Neuronal stem cell (in vitro differentiated cells): Measurements from ENCODE around the gene COASY.

Source experiments
- DNase-seq: peaks from one replicate; pipeline ENCODE4 v3.0.0-alpha.2; 2013; ENCODE audit warnings: low spot score
- H2AFZ ChIP-seq: one replicate; pipeline ENCODE4 v1.6.1; 2013; ENCODE audit warnings: mild to moderate bottlenecking, low read length, inconsistent platforms
- H2AK5ac ChIP-seq: 2 replicates; pipeline ENCODE4 v1.6.1; 2013; ENCODE audit warnings: low read depth, mild to moderate bottlenecking, inconsistent platforms, low read length, moderate library complexity, mixed read lengths
- H2BK120ac ChIP-seq: 2 replicates; pipeline ENCODE4 v1.6.1; 2013; ENCODE audit warnings: low read depth, mild to moderate bottlenecking, inconsistent platforms, low read length, moderate library complexity, mixed read lengths
- H2BK12ac ChIP-seq: one replicate; pipeline ENCODE4 v1.6.1; 2013; ENCODE audit warnings: low read length, inconsistent platforms
- H2BK15ac ChIP-seq: 2 replicates; pipeline ENCODE4 v1.6.1; 2013; ENCODE audit warnings: mild to moderate bottlenecking, low read length, inconsistent platforms, mixed read lengths
- H2BK5ac ChIP-seq: one replicate; pipeline ENCODE4 v1.6.1; 2013; ENCODE audit warnings: inconsistent platforms, mild to moderate bottlenecking, low read length, moderate library complexity
- H3K14ac ChIP-seq: one replicate; pipeline ENCODE4 v1.6.1; 2013; ENCODE audit warnings: low read length, inconsistent platforms
- H3K18ac ChIP-seq: 2 replicates; pipeline ENCODE4 v1.6.1; 2013; ENCODE audit warnings: low read length, inconsistent platforms
- H3K23ac ChIP-seq: 2 replicates; pipeline ENCODE4 v1.6.1; 2013; ENCODE audit warnings: low read depth, mild to moderate bottlenecking, mixed read lengths, low read length, inconsistent platforms; ENCODE audit not compliant: poor library complexity
- H3K27ac ChIP-seq: replicated peaks from 3 replicates; pipeline ENCODE4 v1.5.1; 2013; ENCODE audit warnings: low read length, inconsistent platforms
- H3K27me3 ChIP-seq, 3 experiments: 2 replicates each; pipeline ENCODE4 v1.6.1; 2013; ENCODE audit warnings: low read length in 3 of 3, mild to moderate bottlenecking in 2 of 3, inconsistent platforms in 1 of 3, low read depth in 1 of 3, mixed read lengths in 1 of 3, moderate library complexity in 1 of 3; ENCODE audit not compliant: control insufficient read depth in 3 of 3, insufficient read depth in 3 of 3
- H3K36me3 ChIP-seq, 2 donors: replicated peaks in 1 of 2; 2 replicates each; pipeline ENCODE4 v1.6.1; 2013; ENCODE audit warnings: low read length in 2 of 2; ENCODE audit not compliant: control insufficient read depth in 2 of 2, insufficient read depth in 2 of 2
- H3K4ac ChIP-seq: 2 replicates; pipeline ENCODE4 v1.6.1; 2013; ENCODE audit warnings: inconsistent platforms, mild to moderate bottlenecking, low read length, moderate library complexity
- H3K4me1 ChIP-seq, 2 donors: 1 replicate in 1 of 2; 2 replicates in 1 of 2; pipeline ENCODE4 v1.6.1; 2013; ENCODE audit warnings: low read length in 2 of 2, low read depth in 1 of 2; ENCODE audit not compliant: control insufficient read depth in 2 of 2, insufficient read depth in 1 of 2
- H3K4me2 ChIP-seq: one replicate; pipeline ENCODE4 v1.6.1; 2013; ENCODE audit warnings: mild to moderate bottlenecking, low read length, inconsistent platforms; ENCODE audit not compliant: insufficient read depth, poor library complexity, severe bottlenecking
- H3K4me3 ChIP-seq, 2 donors: 2 replicates each; pipeline ENCODE4 v1.5.1; 2013; ENCODE audit warnings: low read length in 2 of 2, mild to moderate bottlenecking in 2 of 2, inconsistent platforms in 1 of 2, moderate library complexity in 1 of 2
- H3K79me1 ChIP-seq: one replicate; pipeline ENCODE4 v1.6.1; 2013; ENCODE audit warnings: low read depth, mild to moderate bottlenecking, inconsistent platforms, low read length, moderate library complexity
- H3K9ac ChIP-seq: one replicate; pipeline ENCODE4 v1.6.1; 2013; ENCODE audit warnings: mild to moderate bottlenecking, low read depth, low read length, inconsistent platforms; ENCODE audit not compliant: poor library complexity
- H3K9me3 ChIP-seq, 2 donors: replicated peaks in 1 of 2; 2 replicates each; pipeline versions ENCODE3 to v1.6.1; 2013; ENCODE audit warnings: low read length in 2 of 2, mild to moderate bottlenecking in 2 of 2, inconsistent platforms in 1 of 2, low read depth in 1 of 2, mixed read lengths in 1 of 2, moderate library complexity in 1 of 2; ENCODE audit not compliant: control insufficient read depth in 2 of 2, insufficient read depth in 1 of 2
- H4K8ac ChIP-seq: one replicate; pipeline ENCODE4 v1.6.1; 2013; ENCODE audit warnings: low read depth, mild to moderate bottlenecking, inconsistent platforms, low read length, moderate library complexity
- H4K91ac ChIP-seq: one replicate; pipeline ENCODE4 v1.6.1; 2013; ENCODE audit warnings: low read length, low read depth, mild to moderate bottlenecking, inconsistent platforms; ENCODE audit not compliant: poor library complexity
- WGBS, 2 donors: extraction: QIAGEN DNeasy Blood & Tissue Kit; methylation state at CpG; one replicate each; pipeline ENCODE4 v1.1.7; 2013; ENCODE audit warnings: missing lambda C conversion rate in 2 of 2, mixed read lengths in 1 of 2; ENCODE audit not compliant: insufficient read length in 2 of 2, insufficient replicate concordance in 1 of 2; ENCODE audit errors: extremely low coverage in 2 of 2; 5-methylcytosine and 5-hydroxymethylcytosine counted together

Gene COASY

DNA sequence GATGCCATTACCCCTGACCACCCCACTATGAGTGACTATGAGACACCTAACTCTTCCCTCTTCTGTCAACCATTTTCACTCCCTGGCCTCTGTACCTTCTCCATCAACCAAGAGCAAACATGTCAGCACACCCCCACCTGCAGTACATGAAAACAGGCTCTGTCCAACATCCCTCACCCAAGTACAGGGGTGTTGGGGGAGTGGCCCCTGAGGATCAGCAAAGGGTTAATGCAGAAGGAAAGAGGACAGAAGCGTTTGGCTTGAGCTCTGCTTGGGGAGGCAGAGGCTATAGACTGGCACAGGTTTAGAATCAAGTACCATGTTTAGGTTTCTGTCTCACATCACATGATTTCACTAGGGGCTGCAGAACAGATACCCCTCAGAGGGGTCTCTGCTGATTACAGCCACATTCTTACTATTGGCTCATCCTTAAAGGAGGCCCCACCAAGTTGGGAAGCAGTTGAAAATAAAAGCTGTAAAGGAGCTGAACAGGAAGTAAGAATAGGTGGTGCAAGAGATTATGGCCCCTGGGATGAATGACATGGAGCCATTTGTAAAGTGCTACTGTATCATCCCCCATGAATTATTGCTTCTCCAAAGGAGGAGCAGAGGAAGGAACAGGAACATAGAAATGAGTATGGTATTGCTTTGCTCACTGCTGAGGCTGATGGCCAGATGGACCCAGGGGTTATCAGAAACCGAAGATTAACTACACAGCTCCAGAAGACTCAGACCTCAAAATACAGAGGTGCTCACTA lies 18.0 kb downstream of the COASY start:
- no peak overlapping the region for H2BK120ac ChIP-seq
- H2BK5ac ChIP-seq, result no peak overlapping the region
- DNase-seq, result no peak
- H2BK12ac ChIP-seq, result no peak overlapping the region
- no peak overlapping the region for H3K14ac ChIP-seq
- no peak overlapping the region for H3K9ac ChIP-seq
- no peak overlapping the region for H2AFZ ChIP-seq
- H3K27me3 ChIP-seq, result no peaks in the 10 kb centered on the region
- no peak overlapping the region for H2BK15ac ChIP-seq
- no peak overlapping the region for H3K4me3 ChIP-seq
- peaks cover 3% of the 10 kb centered on the region for H3K79me1 ChIP-seq
- H3K9me3 ChIP-seq, result peaks cover 0 to 1% of the 10 kb centered on the region in 2 donors
- H3K4ac ChIP-seq, result no peak overlapping the region
- no peak overlapping the region for H3K23ac ChIP-seq
- H3K4me2 ChIP-seq, result no peak overlapping the region
- H3K27ac ChIP-seq, result no peak overlapping the region
- no peak overlapping the region for H4K91ac ChIP-seq
- H3K18ac ChIP-seq, result no peak overlapping the region
- WGBS, 2 donors, result no CpG with 5 or more reads among the region's 2 CpGs
- H3K36me3 ChIP-seq, result peaks cover 24 to 77% of the 10 kb centered on the region in 2 donors
- no peak overlapping the region for H4K8ac ChIP-seq
- H2AK5ac ChIP-seq, result no peak overlapping the region
- H3K4me1 ChIP-seq, result peaks cover 0 to 12% of the 10 kb centered on the region in 2 donors

DNA sequence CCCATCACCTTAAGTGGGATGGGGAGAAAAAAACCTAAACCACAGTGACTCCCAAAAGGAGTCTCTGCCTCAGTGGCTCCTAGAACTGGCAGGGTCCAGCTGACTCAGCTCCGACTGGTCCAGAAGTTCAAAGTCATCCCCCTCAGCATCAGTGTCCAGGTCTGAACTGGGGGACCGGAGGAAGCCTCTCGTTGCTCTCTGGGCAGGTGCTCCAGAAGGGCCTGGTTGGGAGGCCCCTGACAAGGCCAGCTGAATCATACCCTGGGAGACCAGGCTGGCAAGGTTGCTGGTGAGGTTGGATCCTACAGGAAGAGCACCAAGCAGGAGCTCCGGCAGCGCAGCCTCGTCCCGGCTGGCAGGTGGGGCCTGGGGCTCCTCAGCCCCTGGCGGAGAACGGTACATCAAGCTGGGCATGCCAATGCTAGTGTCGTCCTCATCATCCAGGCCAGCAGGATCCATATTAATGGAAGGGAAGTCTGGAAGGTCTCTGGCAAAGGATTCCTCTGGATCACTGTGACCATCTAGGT lies 19.9 kb downstream of the COASY start:
- Histone ChIP-seq H3K14ac (no peak overlapping the region), H3K36me3 (peaks cover 34 to 77% of the 10 kb centered on the region in 2 donors), H4K8ac (no peak overlapping the region), H4K91ac (no peak overlapping the region), H3K9me3 (peaks cover 0 to 1% of the 10 kb centered on the region in 2 donors), H2BK120ac (no peak overlapping the region), H2BK12ac (no peak overlapping the region), H3K27me3 (no peaks in the 10 kb centered on the region), H3K79me1 (peaks cover 3% of the 10 kb centered on the region), H3K4ac (no peak overlapping the region), H2AFZ (no peak overlapping the region), H3K23ac (no peak overlapping the region), H2BK15ac (no peak overlapping the region), H3K18ac (no peak overlapping the region), H3K4me3 (no peak overlapping the region), H2AK5ac (no peak overlapping the region), H3K4me2 (no peak overlapping the region), H3K4me1 (peaks cover 0 to 4% of the 10 kb centered on the region in 2 donors), H3K9ac (no peak overlapping the region), H2BK5ac (no peak overlapping the region), H3K27ac (no peak overlapping the region)
- no CpG with 5 or more reads among the region's 10 CpGs for WGBS, 2 donors
- no peak for DNase-seq

DNA sequence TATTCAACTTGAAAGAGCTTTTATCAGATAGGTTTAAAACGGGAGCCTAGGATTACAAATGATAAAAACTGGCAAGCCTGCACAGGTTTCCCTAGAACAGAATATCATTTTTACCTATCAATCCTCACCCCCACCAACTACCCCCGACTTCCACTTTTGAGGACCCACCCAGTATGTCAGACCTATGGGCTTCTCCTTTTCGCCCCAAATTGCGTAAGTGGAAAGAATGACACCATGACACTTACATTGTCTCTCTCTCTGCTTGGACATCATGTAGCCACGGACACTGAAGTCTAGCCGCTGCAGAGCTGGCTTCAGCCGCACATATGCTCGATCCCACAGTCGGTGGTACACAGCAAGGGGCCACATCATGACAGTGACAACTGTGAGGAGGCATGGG lies 22.9 kb downstream of the COASY start:
- Histone ChIP-seq H2AK5ac (no peak overlapping the region), H3K23ac (no peak overlapping the region), H3K4me3 (peak overlapping the region in 1 of 2 donors; percentile 68), H2BK12ac (no peak overlapping the region), H4K91ac (no peak overlapping the region), H3K14ac (no peak overlapping the region), H3K27ac (no peak overlapping the region), H2BK120ac (no peak overlapping the region), H3K9me3 (peaks cover 0 to 1% of the 10 kb centered on the region in 2 donors), H4K8ac (no peak overlapping the region), H3K36me3 (peaks cover 41 to 95% of the 10 kb centered on the region in 2 donors), H3K79me1 (no peaks in the 10 kb centered on the region), H2BK5ac (no peak overlapping the region), H3K27me3 (no peaks in the 10 kb centered on the region), H2AFZ (no peak overlapping the region), H3K18ac (no peak overlapping the region), H3K4me2 (no peak overlapping the region), H2BK15ac (no peak overlapping the region), H3K9ac (no peak overlapping the region), H3K4ac (no peak overlapping the region), H3K4me1 (no peaks in the 10 kb centered on the region)
- no peak for DNase-seq
- no CpG with 5 or more reads among the region's 9 CpGs for WGBS, 2 donors

DNA sequence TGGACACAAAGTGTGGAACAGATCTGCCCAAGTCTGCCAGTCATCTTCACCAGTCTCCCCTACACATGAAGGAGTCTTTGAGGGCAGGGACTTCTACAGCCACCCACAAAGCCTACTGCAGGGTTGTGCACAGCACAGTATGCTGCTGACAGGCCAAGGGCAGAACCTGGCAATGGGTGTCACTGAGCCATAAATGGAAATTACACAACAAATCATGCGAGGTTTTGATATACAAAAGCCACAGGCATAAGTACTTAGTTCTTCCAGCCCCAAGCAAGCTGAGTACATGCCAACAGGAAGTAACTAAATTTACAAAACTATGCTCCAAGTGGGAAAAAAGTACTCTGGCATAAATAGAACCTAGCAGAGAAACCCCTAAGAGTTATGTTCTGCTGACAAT lies 23.4 kb downstream of the COASY start:
- H3K14ac ChIP-seq, result no peak overlapping the region
- WGBS, 2 donors, result no CpG with 5 or more reads among the region's 1 CpG

More for the DNA sequence above, 23.4 kb downstream of the COASY start:
- H3K9me3 ChIP-seq, result peaks cover 0 to 1% of the 10 kb centered on the region in 2 donors
- H3K36me3 ChIP-seq, result peaks cover 38 to 95% of the 10 kb centered on the region in 2 donors
- no peaks in the 10 kb centered on the region for H3K4me1 ChIP-seq
- DNase-seq, result no peak
- no peak overlapping the region for H2AFZ ChIP-seq
- no peak overlapping the region for H2AK5ac ChIP-seq
- peak overlapping the region in 1 of 2 donors; percentile 68 for H3K4me3 ChIP-seq
- no peak overlapping the region for H2BK120ac ChIP-seq
- H2BK12ac ChIP-seq, result no peak overlapping the region
- no peak overlapping the region for H3K4me2 ChIP-seq
- no peak overlapping the region for H3K4ac ChIP-seq
- no peak overlapping the region for H3K27ac ChIP-seq
- H3K9ac ChIP-seq, result no peak overlapping the region
- no peaks in the 10 kb centered on the region for H3K79me1 ChIP-seq
- H2BK15ac ChIP-seq, result no peak overlapping the region
- H4K91ac ChIP-seq, result no peak overlapping the region
- H3K27me3 ChIP-seq, result no peaks in the 10 kb centered on the region
- H2BK5ac ChIP-seq, result no peak overlapping the region
- H3K23ac ChIP-seq, result no peak overlapping the region
- no peak overlapping the region for H3K18ac ChIP-seq
- H4K8ac ChIP-seq, result no peak overlapping the region
